Measurements from ENCODE around the gene TEKTIP1. TPM values are rescaled to one million over a fixed set of nuclear protein-coding genes. Genes with fewer than 3 reads are reported as not detected.

Gene TEKTIP1
- total RNA-seq, 2 experiments from 2014 or later, result 8.3 to 9.4 TPM

- CTCF ChIA-PET, result no interaction called here
- H3K9me3 Mint-ChIP-seq (ENCODE audit: insufficient read depth), result no peaks in the 10 kb centered on the region
- H3K4me1 Mint-ChIP-seq (ENCODE audit: low read depth), result peaks cover 47% of the 10 kb centered on the region
- DNase-seq (no peak), ATAC-seq (no peak)
- no peaks in the 10 kb centered on the region for H3K27me3 Mint-ChIP-seq (ENCODE audit: low read depth)
- H3K4me3 Mint-ChIP-seq, result peak overlapping the region; percentile 43
- peak overlapping the region; percentile 69 for H3K27ac Mint-ChIP-seq
- POLR2A ChIA-PET, result no interaction called here
- H3K36me3 Mint-ChIP-seq (ENCODE audit: low read depth), result peaks cover 35% of the 10 kb centered on the region
Measured at GRCh38 chr19:3509566-3509989, 29.4 kb upstream of the TEKTIP1 start.

- ChIA-PET CTCF (no interaction called here), POLR2A (no interaction called here)
Measured at GRCh38 chr19:3510727-3511126, 28.2 kb upstream of the TEKTIP1 start.

GRCh38 chr19:3511506-3512251 lies 27.3 kb upstream of the TEKTIP1 start:
- CTCF ChIA-PET, result no interaction called here
- Mint-ChIP-seq H3K27ac (no peak overlapping the region), H3K4me1 (ENCODE audit: low read depth) (peaks cover 49% of the 10 kb centered on the region)

More at GRCh38 chr19:3510727-3511126, 28.2 kb upstream of the TEKTIP1 start:
- DNase-seq (no peak), ATAC-seq (no peak)
- H3K27me3 Mint-ChIP-seq (ENCODE audit: low read depth), result no peaks in the 10 kb centered on the region
- H3K27ac Mint-ChIP-seq, result no peak overlapping the region
- peaks cover 41% of the 10 kb centered on the region for H3K4me1 Mint-ChIP-seq (ENCODE audit: low read depth)
- H3K9me3 Mint-ChIP-seq (ENCODE audit: insufficient read depth), result no peaks in the 10 kb centered on the region
- no peak overlapping the region for H3K4me3 Mint-ChIP-seq
- peaks cover 34% of the 10 kb centered on the region for H3K36me3 Mint-ChIP-seq (ENCODE audit: low read depth)

GRCh38 chr19:3512562-3513228 lies 26.3 kb upstream of the TEKTIP1 start:
- no peak overlapping the region for H3K27ac Mint-ChIP-seq
- ATAC-seq (no peak), DNase-seq (no peak)
- no peak overlapping the region for H3K4me3 Mint-ChIP-seq
- H3K9me3 Mint-ChIP-seq (ENCODE audit: insufficient read depth), result no peaks in the 10 kb centered on the region
- no peaks in the 10 kb centered on the region for H3K27me3 Mint-ChIP-seq (ENCODE audit: low read depth)
- CTCF ChIA-PET, result no interaction called here
- POLR2A ChIA-PET, result no interaction called here
- H3K36me3 Mint-ChIP-seq (ENCODE audit: low read depth), result peaks cover 25% of the 10 kb centered on the region
- peaks cover 46% of the 10 kb centered on the region for H3K4me1 Mint-ChIP-seq (ENCODE audit: low read depth)

More at GRCh38 chr19:3511506-3512251, 27.3 kb upstream of the TEKTIP1 start:
- Mint-ChIP-seq H3K4me3 (no peak overlapping the region), H3K27me3 (ENCODE audit: low read depth) (no peaks in the 10 kb centered on the region), H3K9me3 (ENCODE audit: insufficient read depth) (no peaks in the 10 kb centered on the region), H3K36me3 (ENCODE audit: low read depth) (peaks cover 33% of the 10 kb centered on the region)
- POLR2A ChIA-PET, result no interaction called here
- ATAC-seq (no peak), DNase-seq (no peak)

GRCh38 chr19:3513229-3514140 lies 25.5 kb upstream of the TEKTIP1 start:
- DNase-seq (no peak), ATAC-seq (no peak)
- Mint-ChIP-seq H3K27ac (no peak overlapping the region), H3K27me3 (ENCODE audit: low read depth) (no peaks in the 10 kb centered on the region), H3K9me3 (ENCODE audit: insufficient read depth) (no peaks in the 10 kb centered on the region), H3K4me3 (no peak overlapping the region), H3K36me3 (ENCODE audit: low read depth) (peaks cover 22% of the 10 kb centered on the region), H3K4me1 (ENCODE audit: low read depth) (peaks cover 41% of the 10 kb centered on the region)
- CTCF ChIA-PET, result no interaction called here
- POLR2A ChIA-PET, result no interaction called here

- H3K27me3 Mint-ChIP-seq (ENCODE audit: low read depth), result no peaks in the 10 kb centered on the region
- H3K9me3 Mint-ChIP-seq (ENCODE audit: insufficient read depth), result no peaks in the 10 kb centered on the region
- DNase-seq (no peak), ATAC-seq (no peak)
- ChIA-PET POLR2A (no interaction called here), CTCF (interaction anchor here (1.0 kb wide), 1 partner anchor 210 kb away, joined by 3 read pairs; no protein-coding TSS in a partner anchor)
- no peak overlapping the region for H3K27ac Mint-ChIP-seq
- H3K36me3 Mint-ChIP-seq (ENCODE audit: low read depth), result peaks cover 13% of the 10 kb centered on the region
- H3K4me3 Mint-ChIP-seq, result no peak overlapping the region
- peaks cover 28% of the 10 kb centered on the region for H3K4me1 Mint-ChIP-seq (ENCODE audit: low read depth)
Measured at GRCh38 chr19:3514930-3515329, 24.0 kb upstream of the TEKTIP1 start.

GRCh38 chr19:3515891-3516422 lies 23.0 kb upstream of the TEKTIP1 start:
- Mint-ChIP-seq H3K4me1 (ENCODE audit: low read depth) (peaks cover 26% of the 10 kb centered on the region), H3K4me3 (no peak overlapping the region), H3K9me3 (ENCODE audit: insufficient read depth) (no peaks in the 10 kb centered on the region)

GRCh38 chr19:3516675-3517207 lies 22.2 kb upstream of the TEKTIP1 start:
- no peak overlapping the region for H3K27ac Mint-ChIP-seq
- H3K4me1 Mint-ChIP-seq (ENCODE audit: low read depth), result peaks cover 28% of the 10 kb centered on the region
- ChIA-PET CTCF (interaction anchor here (0.5 kb wide), 1 partner anchor 32 kb away, joined by 3 read pairs; no protein-coding TSS in a partner anchor), POLR2A (interaction anchor here (0.8 kb wide), 1 partner anchor 187 kb away, joined by 3 read pairs; no protein-coding TSS in a partner anchor)
- no peaks in the 10 kb centered on the region for H3K27me3 Mint-ChIP-seq (ENCODE audit: low read depth)
- ATAC-seq (no peak), DNase-seq (peak; percentile 33)
- no peak overlapping the region for H3K4me3 Mint-ChIP-seq
- H3K9me3 Mint-ChIP-seq (ENCODE audit: insufficient read depth), result no peaks in the 10 kb centered on the region
- H3K36me3 Mint-ChIP-seq (ENCODE audit: low read depth), result peaks cover 13% of the 10 kb centered on the region

More at GRCh38 chr19:3515891-3516422, 23.0 kb upstream of the TEKTIP1 start:
- POLR2A ChIA-PET, result no interaction called here
- no peak for ATAC-seq
- Mint-ChIP-seq H3K27me3 (ENCODE audit: low read depth) (no peaks in the 10 kb centered on the region), H3K36me3 (ENCODE audit: low read depth) (peaks cover 9% of the 10 kb centered on the region), H3K27ac (peak overlapping the region; percentile 16)
- CTCF ChIA-PET, result no interaction called here
- no peak for DNase-seq

- no peak for ATAC-seq
- Mint-ChIP-seq H3K27ac (no peak overlapping the region), H3K4me1 (ENCODE audit: low read depth) (peaks cover 28% of the 10 kb centered on the region), H3K4me3 (no peak overlapping the region), H3K27me3 (ENCODE audit: low read depth) (no peaks in the 10 kb centered on the region), H3K9me3 (ENCODE audit: insufficient read depth) (no peaks in the 10 kb centered on the region), H3K36me3 (ENCODE audit: low read depth) (peaks cover 16% of the 10 kb centered on the region)
- no peak for DNase-seq
- ChIA-PET CTCF (no interaction called here), POLR2A (no interaction called here)
Measured at GRCh38 chr19:3517638-3518037, 21.3 kb upstream of the TEKTIP1 start.

- H3K9me3 Mint-ChIP-seq (ENCODE audit: insufficient read depth), result no peaks in the 10 kb centered on the region
- no peak for DNase-seq
- no peak for ATAC-seq
- ChIA-PET CTCF (no interaction called here), POLR2A (no interaction called here)
- H3K27ac Mint-ChIP-seq, result no peak overlapping the region
- no peak overlapping the region for H3K4me3 Mint-ChIP-seq
- peaks cover 28% of the 10 kb centered on the region for H3K4me1 Mint-ChIP-seq (ENCODE audit: low read depth)
- H3K27me3 Mint-ChIP-seq (ENCODE audit: low read depth), result no peaks in the 10 kb centered on the region
- peaks cover 16% of the 10 kb centered on the region for H3K36me3 Mint-ChIP-seq (ENCODE audit: low read depth)
Measured at GRCh38 chr19:3518255-3518654, 20.7 kb upstream of the TEKTIP1 start.

GRCh38 chr19:3518659-3519058 lies 20.3 kb upstream of the TEKTIP1 start:
- CTCF ChIA-PET, result no interaction called here
- DNase-seq (no peak), ATAC-seq (no peak)
- H3K27ac Mint-ChIP-seq, result no peak overlapping the region
- peaks cover 16% of the 10 kb centered on the region for H3K36me3 Mint-ChIP-seq (ENCODE audit: low read depth)
- H3K27me3 Mint-ChIP-seq (ENCODE audit: low read depth), result no peaks in the 10 kb centered on the region
- POLR2A ChIA-PET, result no interaction called here
- H3K4me3 Mint-ChIP-seq, result no peak overlapping the region
- H3K4me1 Mint-ChIP-seq (ENCODE audit: low read depth), result peaks cover 28% of the 10 kb centered on the region
- H3K9me3 Mint-ChIP-seq (ENCODE audit: insufficient read depth), result no peaks in the 10 kb centered on the region
